Measurements from ENCODE around the gene WIZ.
"Not testable (repeated sequence)": the region's sequence is repeated elsewhere in the genome, so short reads cannot be mapped to it uniquely, and the experiment has no call there.

WIZ gene

GRCh38 chr19:15419413-15420025, 30.2 kb downstream of the WIZ start:
- DNase-seq (ENCODE audit: low read depth): no peak
- TF ChIP-seq CTCF (IDR thresholded peaks at IDR 0.05; ENCODE audit: control insufficient read depth, extremely low read depth, insufficient read depth): no peak
- peak overlapping the region; percentile 90 for H3K4me3 ChIP-seq (ENCODE audit: low read depth, low read length)

- DNase-seq (ENCODE audit: low read depth): peak; percentile 100
- peak within 1 kb of the TSS; percentile 90 for H3K4me3 ChIP-seq (ENCODE audit: low read depth, low read length)
Observed at GRCh38 chr19:15418579-15419412, 31.0 kb downstream of the WIZ start, which contains the start of gene AKAP8L. AKAP8L (minus strand) TSS chr19:15418988; CDS start chr19:15418923, 65 bp downstream.

GRCh38 chr19:15418231-15418578, 31.6 kb downstream of the WIZ start:
- H3K4me3 ChIP-seq (ENCODE audit: low read depth, low read length): peak overlapping the region; percentile 90
- no peak for TF ChIP-seq CTCF (IDR thresholded peaks at IDR 0.05; ENCODE audit: control insufficient read depth, extremely low read depth, insufficient read depth)
- DNase-seq (ENCODE audit: low read depth): no peak

More at GRCh38 chr19:15418579-15419412, 31.0 kb downstream of the WIZ start, which contains the start of gene AKAP8L:
- peak; percentile 39 for TF ChIP-seq CTCF (IDR thresholded peaks at IDR 0.05; ENCODE audit: control insufficient read depth, extremely low read depth, insufficient read depth)

- no peak for TF ChIP-seq CTCF (IDR thresholded peaks at IDR 0.05; ENCODE audit: control insufficient read depth, extremely low read depth, insufficient read depth)
- no peak for DNase-seq (ENCODE audit: low read depth)
- H3K4me3 ChIP-seq (ENCODE audit: low read depth, low read length): peak overlapping the region; percentile 90
Observed at GRCh38 chr19:15417699-15418098, 32.1 kb downstream of the WIZ start.

GRCh38 chr19:15412832-15413231, 36.9 kb downstream of the WIZ start:
- no peak for DNase-seq (ENCODE audit: low read depth)
- no peak for TF ChIP-seq CTCF (IDR thresholded peaks at IDR 0.05; ENCODE audit: control insufficient read depth, extremely low read depth, insufficient read depth)
- H3K4me3 ChIP-seq (ENCODE audit: low read depth, low read length): 0 out of 2 replicates have a peak overlapping the region, but pooled peaks have one; percentile 1

- not testable (repeated sequence) for H3K4me3 ChIP-seq (ENCODE audit: low read depth, low read length); DNase-seq (ENCODE audit: low read depth)
Observed at GRCh38 chr19:15411351-15411750, 38.4 kb downstream of the WIZ start.

GRCh38 chr19:15404780-15405211, 45.0 kb downstream of the WIZ start:
- no peak overlapping the region for H3K4me3 ChIP-seq (ENCODE audit: low read depth, low read length)
- no peak for DNase-seq (ENCODE audit: low read depth)
- no peak for TF ChIP-seq CTCF (IDR thresholded peaks at IDR 0.05; ENCODE audit: control insufficient read depth, extremely low read depth, insufficient read depth)

Measured in LNCaP clone FGC (cell line).